ENCODE data around the gene MICAL3.

The MICAL3 gene

DNA sequence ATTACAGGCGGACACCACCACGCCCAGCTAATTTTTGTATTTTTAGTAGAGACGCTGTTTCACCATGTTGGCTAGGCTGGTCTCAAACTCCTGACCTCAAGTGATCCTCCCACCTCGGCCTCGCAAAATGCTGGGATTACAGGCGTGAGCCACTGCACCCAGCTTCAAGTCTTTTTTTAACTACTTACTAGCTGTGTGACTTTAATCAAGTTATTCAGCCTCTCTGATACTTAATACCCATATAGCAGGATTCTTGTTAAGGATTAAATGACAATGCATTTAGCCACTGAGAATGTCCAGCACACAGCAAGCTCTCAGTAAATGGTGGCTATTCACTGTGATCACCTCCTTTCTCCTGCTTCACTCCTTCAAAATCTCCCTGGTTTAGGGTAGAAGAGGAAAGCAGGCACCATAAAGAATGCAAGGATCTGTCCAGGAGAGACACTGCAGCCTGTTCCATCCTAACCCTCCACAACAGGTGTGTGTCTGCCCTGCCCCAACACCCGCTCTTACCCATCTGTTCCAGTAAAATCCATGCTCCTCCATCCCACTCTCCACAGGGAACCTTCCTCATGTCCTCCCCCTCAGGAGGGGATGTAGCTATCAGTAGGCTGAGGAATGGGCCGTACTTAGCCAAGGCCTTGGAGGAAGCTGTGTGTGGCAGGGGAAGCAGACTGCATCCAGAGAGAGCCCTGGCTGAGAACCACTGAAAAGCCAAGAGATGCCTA, 69.3 kb downstream of the MICAL3 start:
- TF ChIP-seq SIN3A (IDR thresholded peaks at IDR 0.05; ENCODE audit: borderline replicate concordance, insufficient read depth, low read length) (no peak), FOXP2 (optimal IDR thresholded peaks at IDR 0.05; ENCODE audit: borderline replicate concordance, extremely low read depth, extremely low read length, insufficient read depth) (no peak), TAF1 (IDR thresholded peaks at IDR 0.05; ENCODE audit: borderline replicate concordance, insufficient read depth, low read length) (no peak), POLR2AphosphoS5 (IDR thresholded peaks at IDR 0.05; ENCODE audit: low read depth, low read length) (no peak)
- TF ChIP-seq, protein P1, sequence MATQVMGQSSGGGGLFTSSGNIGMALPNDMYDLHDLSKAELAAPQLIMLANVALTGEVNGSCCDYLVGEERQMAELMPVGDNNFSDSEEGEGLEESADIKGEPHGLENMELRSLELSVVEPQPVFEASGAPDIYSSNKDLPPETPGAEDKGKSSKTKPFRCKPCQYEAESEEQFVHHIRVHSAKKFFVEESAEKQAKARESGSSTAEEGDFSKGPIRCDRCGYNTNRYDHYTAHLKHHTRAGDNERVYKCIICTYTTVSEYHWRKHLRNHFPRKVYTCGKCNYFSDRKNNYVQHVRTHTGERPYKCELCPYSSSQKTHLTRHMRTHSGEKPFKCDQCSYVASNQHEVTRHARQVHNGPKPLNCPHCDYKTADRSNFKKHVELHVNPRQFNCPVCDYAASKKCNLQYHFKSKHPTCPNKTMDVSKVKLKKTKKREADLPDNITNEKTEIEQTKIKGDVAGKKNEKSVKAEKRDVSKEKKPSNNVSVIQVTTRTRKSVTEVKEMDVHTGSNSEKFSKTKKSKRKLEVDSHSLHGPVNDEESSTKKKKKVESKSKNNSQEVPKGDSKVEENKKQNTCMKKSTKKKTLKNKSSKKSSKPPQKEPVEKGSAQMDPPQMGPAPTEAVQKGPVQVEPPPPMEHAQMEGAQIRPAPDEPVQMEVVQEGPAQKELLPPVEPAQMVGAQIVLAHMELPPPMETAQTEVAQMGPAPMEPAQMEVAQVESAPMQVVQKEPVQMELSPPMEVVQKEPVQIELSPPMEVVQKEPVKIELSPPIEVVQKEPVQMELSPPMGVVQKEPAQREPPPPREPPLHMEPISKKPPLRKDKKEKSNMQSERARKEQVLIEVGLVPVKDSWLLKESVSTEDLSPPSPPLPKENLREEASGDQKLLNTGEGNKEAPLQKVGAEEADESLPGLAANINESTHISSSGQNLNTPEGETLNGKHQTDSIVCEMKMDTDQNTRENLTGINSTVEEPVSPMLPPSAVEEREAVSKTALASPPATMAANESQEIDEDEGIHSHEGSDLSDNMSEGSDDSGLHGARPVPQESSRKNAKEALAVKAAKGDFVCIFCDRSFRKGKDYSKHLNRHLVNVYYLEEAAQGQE (IDR thresholded peaks at IDR 0.05; ENCODE audit: insufficient read depth in 1 of 2, low read depth in 2 of 2, low read length in 2 of 2): no peak

DNA sequence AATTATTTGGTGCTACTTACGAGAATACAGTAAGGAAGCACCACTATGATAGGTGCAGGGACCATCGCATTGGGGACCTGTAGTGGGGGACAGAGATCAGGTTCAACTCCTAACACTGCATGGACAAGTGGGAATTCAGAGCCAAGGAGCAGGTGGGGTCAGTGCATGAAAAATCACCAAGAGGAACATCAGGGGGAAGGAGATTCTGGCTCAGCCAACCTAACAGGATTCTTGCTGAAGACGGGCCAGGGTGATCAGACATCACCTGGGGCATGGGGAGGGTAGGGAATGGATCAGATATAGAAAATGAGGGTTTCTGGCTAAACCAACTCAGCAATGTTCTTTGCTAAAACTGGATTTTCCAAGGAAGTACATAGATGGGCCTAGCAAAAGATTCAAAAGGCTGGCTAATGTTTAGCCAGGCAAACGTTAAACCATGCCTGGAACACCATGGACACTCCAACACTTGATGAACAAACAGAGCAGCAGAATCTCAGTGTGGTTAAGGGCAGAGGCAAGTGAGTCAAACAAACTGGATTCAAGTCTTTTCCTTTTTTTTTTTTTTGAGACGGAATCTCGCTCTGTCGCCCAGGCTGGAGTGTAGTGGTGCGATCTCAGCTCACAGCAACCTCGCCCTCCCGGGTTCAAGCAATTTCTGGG, 70.0 kb downstream of the MICAL3 start:
- TF ChIP-seq TAF1 (IDR thresholded peaks at IDR 0.05; ENCODE audit: borderline replicate concordance, insufficient read depth, low read length): no peak
- no peak for TF ChIP-seq FOXP2 (optimal IDR thresholded peaks at IDR 0.05; ENCODE audit: borderline replicate concordance, extremely low read depth, extremely low read length, insufficient read depth)

DNA sequence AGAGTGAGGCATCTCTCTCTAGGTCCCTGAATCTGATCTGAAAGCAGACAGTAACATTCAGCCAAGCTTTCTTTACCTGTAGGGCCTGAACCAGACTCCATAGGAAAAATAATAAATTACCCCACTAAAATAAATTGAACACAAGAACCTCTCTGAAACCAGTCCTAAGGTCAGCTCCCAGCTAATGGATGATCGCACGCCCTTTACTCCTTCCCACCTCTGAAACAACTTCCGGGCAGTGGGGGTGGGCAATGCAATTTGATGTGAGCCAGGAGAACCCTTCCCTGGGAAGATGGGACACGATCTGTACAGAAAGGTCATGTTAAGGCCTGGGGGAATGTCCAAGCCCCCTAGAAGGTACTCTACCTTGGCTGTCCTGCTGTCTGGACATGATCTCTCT, 71.2 kb downstream of the MICAL3 start:
- TF ChIP-seq POLR2AphosphoS5 (IDR thresholded peaks at IDR 0.05; ENCODE audit: low read depth, low read length) (no peak), TAF1 (IDR thresholded peaks at IDR 0.05; ENCODE audit: borderline replicate concordance, insufficient read depth, low read length) (no peak), SIN3A (IDR thresholded peaks at IDR 0.05; ENCODE audit: borderline replicate concordance, insufficient read depth, low read length) (no peak), FOXP2 (optimal IDR thresholded peaks at IDR 0.05; ENCODE audit: borderline replicate concordance, extremely low read depth, extremely low read length, insufficient read depth) (no peak)
- TF ChIP-seq, protein P1 (IDR thresholded peaks at IDR 0.05; ENCODE audit: insufficient read depth in 1 of 2, low read depth in 2 of 2, low read length in 2 of 2): no peak

DNA sequence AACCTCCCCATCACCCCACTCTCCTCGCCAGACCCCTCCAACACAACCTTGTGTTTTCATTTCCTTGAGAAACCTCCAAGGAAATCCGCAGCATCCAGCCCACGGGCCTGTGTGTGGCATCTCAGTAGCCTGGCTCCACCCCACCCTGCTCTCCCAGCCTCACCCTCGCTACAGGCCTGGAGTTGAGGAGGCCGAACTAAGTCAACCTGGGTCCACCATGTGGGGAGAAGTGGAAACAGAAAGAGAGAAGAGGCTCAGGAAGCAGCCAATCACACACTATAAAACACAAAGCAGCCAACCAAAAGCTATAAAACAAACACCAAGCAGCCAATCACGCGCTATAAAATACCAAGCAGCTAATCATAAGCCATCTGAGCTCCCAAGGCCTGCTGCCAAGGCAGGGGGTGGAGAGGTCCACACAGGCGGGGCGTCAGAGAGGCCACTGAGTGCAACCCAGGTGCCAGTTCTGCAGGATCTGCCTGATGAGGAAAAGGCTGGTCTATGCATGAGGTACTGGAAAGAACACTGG, 72.0 kb downstream of the MICAL3 start:
- TF ChIP-seq FOXP2 (optimal IDR thresholded peaks at IDR 0.05; ENCODE audit: borderline replicate concordance, extremely low read depth, extremely low read length, insufficient read depth) (no peak), SIN3A (IDR thresholded peaks at IDR 0.05; ENCODE audit: borderline replicate concordance, insufficient read depth, low read length) (no peak), TAF1 (IDR thresholded peaks at IDR 0.05; ENCODE audit: borderline replicate concordance, insufficient read depth, low read length) (no peak), POLR2AphosphoS5 (IDR thresholded peaks at IDR 0.05; ENCODE audit: low read depth, low read length) (no peak)
- TF ChIP-seq, protein P1 (IDR thresholded peaks at IDR 0.05; ENCODE audit: insufficient read depth in 1 of 2, low read depth in 2 of 2, low read length in 2 of 2): no peak

DNA sequence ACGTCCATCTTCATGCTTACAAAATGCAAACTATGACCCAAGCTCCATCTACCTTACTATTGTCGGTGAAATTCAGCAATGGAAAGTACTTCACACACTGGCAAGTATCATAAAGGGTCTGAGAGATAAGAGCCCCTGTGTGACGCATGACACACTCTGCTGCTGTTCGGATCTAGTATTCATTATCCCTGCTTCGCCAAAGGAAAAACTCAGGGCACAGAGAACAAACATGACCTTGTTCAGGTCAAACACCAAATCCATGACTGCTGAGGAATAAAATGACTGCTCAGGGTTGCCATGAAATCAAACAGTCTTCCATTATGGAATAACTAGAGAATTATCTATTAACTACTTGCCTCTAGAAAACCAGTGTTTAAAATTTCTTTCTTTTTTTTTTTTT, 73.0 kb downstream of the MICAL3 start:
- no peak for TF ChIP-seq FOXP2 (optimal IDR thresholded peaks at IDR 0.05; ENCODE audit: borderline replicate concordance, extremely low read depth, extremely low read length, insufficient read depth)
- no peak for TF ChIP-seq POLR2AphosphoS5 (IDR thresholded peaks at IDR 0.05; ENCODE audit: low read depth, low read length)
- no peak for TF ChIP-seq TAF1 (IDR thresholded peaks at IDR 0.05; ENCODE audit: borderline replicate concordance, insufficient read depth, low read length)
- TF ChIP-seq, protein P1 (IDR thresholded peaks at IDR 0.05; ENCODE audit: insufficient read depth in 1 of 2, low read depth in 2 of 2, low read length in 2 of 2): no peak
- TF ChIP-seq SIN3A (IDR thresholded peaks at IDR 0.05; ENCODE audit: borderline replicate concordance, insufficient read depth, low read length): no peak

Measured in PFSK-1 (cell line).